Activated T-cell treated with anti-CD3 and anti-CD28 coated beads, Interleukin-2, amount 50 U/mL, for 72 hours (primary cell): ENCODE data around the gene GRIN1. TPM values are rescaled to one million over a fixed set of nuclear protein-coding genes. Genes with fewer than 3 reads are reported as not detected.
A peak's percentile ranks its signal among the peaks of the same experiment; 100 is the strongest.

ENCODE experiments used
- ATAC-seq, 2 donors: fragments of 150-1000 bp; cut with Tn5 transposase; replicated peaks in 1 of 2; 2 replicates each; pipeline ENCODE4 v1.10.0; 2021; ENCODE audit warnings: moderate library complexity in 2 of 2, mild to moderate bottlenecking in 1 of 2
- DNase-seq, 2 donors: peaks; one replicate each; pipeline ENCODE4 v3.0.0; 2021 to 2022; ENCODE audit warnings: mixed read lengths in 1 of 2
- H3K27ac Mint-ChIP-seq: one replicate; pipeline ENCODE4 v1.8.0; 2022; ENCODE audit warnings: mild to moderate bottlenecking, moderate library complexity, mixed read lengths
- H3K27me3 Mint-ChIP-seq: one replicate; pipeline ENCODE4 v1.8.0; 2022; ENCODE audit warnings: low read depth, mixed read lengths
- H3K36me3 Mint-ChIP-seq, 2 donors: one replicate each; pipeline ENCODE4 v1.8.0; 2022; ENCODE audit warnings: mixed read lengths in 2 of 2, mild to moderate bottlenecking in 1 of 2; ENCODE audit not compliant: insufficient read depth in 2 of 2
- H3K4me1 Mint-ChIP-seq: one replicate; pipeline ENCODE4 v1.8.0; 2022; ENCODE audit warnings: low read depth, mixed read lengths
- H3K4me3 Mint-ChIP-seq, 2 donors: one replicate each; pipeline ENCODE4 v1.8.0; 2022; ENCODE audit warnings: mild to moderate bottlenecking in 2 of 2, mixed read lengths in 2 of 2, moderate library complexity in 2 of 2
- H3K9me3 Mint-ChIP-seq, 2 donors: one replicate each; pipeline ENCODE4 v1.8.0; 2022; ENCODE audit warnings: mixed read lengths in 2 of 2
- total RNA-seq, 2 donors: library from RNA; stranded (reverse); gene quantifications; one replicate each; pipeline ENCODE4 v1.2.3, GENCODE V29; 2022

The GRIN1 gene
- total RNA-seq, 2 donors from 2014 or later: 0.38 to 1.2 TPM

DNA sequence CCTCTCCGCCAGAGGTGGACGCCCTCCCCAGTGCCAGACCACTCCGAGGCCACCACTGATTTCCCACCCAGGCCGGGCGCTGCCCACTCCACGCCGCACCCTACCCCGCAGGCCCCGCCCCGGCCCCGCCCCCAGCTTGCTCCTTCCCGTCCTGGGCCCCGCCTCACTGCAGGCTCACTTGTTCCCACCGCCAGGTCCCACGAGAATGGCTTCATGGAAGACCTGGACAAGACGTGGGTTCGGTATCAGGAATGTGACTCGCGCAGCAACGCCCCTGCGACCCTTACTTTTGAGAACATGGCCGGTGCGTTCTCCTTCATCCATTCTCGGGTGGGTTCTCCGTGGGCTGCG lies 24.4 kb downstream of the GRIN1 start:
- DNase-seq (no peak), ATAC-seq (no peak)
- peaks cover 27% of the 10 kb centered on the region for H3K27me3 Mint-ChIP-seq
- H3K4me1 Mint-ChIP-seq: peaks cover 12% of the 10 kb centered on the region
- peak overlapping the region in 1 of 2 donors; percentile 15 for H3K4me3 Mint-ChIP-seq
- no peaks in the 10 kb centered on the region for H3K9me3 Mint-ChIP-seq
- no peaks in the 10 kb centered on the region for H3K36me3 Mint-ChIP-seq
- no peak overlapping the region for H3K27ac Mint-ChIP-seq

DNA sequence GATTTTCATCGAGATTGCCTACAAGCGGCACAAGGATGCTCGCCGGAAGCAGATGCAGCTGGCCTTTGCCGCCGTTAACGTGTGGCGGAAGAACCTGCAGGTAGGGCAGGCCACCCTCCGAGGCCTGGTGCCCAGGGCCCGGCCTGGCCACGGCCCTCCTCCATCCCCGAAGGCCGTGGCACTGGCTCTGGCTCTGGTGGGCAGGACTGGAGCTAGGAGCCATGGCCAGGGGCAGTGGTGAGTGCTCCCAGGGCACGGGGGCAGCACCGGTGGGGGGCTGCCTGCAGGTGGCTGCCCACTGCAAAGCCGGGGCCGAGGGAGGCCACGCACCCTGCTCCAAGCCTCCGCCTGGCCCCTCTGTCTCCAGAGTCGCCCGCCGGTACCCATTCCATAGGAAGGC lies 24.9 kb downstream of the GRIN1 start:
- H3K27ac Mint-ChIP-seq: no peak overlapping the region
- peaks cover 11% of the 10 kb centered on the region for H3K4me1 Mint-ChIP-seq
- DNase-seq (no peak), ATAC-seq (no peak)
- no peaks in the 10 kb centered on the region for H3K9me3 Mint-ChIP-seq
- H3K36me3 Mint-ChIP-seq: no peaks in the 10 kb centered on the region
- H3K27me3 Mint-ChIP-seq: peaks cover 22% of the 10 kb centered on the region
- peak overlapping the region in 1 of 2 donors; percentile 15 for H3K4me3 Mint-ChIP-seq

DNA sequence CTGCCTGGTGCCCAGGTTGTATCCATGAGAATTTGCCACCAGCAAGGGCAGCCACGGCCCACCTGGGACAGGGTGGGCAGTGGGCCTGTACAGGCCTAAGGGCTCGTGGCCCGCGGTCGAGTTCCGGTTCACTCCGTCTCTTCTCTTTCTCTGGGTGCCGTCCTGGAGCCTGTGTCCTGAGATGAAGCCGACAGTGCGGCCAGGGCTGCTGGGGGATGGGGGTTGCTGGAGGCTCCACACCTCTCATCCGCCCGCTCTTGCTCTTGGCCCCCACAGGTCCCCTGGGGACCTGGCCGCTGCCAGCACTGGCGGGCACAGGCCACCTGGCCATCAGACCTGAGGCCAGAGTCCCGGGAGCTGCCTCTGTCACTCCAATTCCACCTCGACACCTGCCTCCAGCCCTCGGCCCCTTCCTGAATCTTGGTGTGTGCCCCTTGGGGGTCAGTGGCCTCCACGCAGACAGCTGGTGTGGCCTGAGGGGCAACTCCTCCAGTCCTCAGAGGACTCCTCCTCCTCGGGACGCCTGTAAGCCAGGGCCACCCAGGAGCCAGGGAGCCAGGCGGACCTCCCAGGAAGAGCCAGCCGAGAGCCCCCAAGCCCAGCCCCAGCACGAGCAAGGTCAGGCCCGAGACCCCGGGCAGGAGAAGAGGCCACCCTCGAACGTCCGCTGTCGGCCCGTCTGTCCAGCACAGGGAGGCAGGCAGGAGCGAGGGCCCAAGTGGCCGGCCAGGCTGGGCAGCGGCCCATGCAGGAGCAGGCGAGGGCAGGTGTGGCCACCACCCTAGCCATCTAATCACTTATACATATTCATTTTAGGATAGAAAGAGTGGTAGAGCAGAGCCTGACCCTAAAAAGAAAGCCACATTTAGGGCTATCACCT lies 25.7 kb downstream of the GRIN1 start:
- no peaks in the 10 kb centered on the region for H3K36me3 Mint-ChIP-seq
- no peak for ATAC-seq
- H3K4me3 Mint-ChIP-seq: no peak overlapping the region
- H3K27me3 Mint-ChIP-seq: peaks cover 14% of the 10 kb centered on the region
- no peaks in the 10 kb centered on the region for H3K9me3 Mint-ChIP-seq
- no peak for DNase-seq
- peaks cover 3% of the 10 kb centered on the region for H3K4me1 Mint-ChIP-seq
- H3K27ac Mint-ChIP-seq: no peak overlapping the region

DNA sequence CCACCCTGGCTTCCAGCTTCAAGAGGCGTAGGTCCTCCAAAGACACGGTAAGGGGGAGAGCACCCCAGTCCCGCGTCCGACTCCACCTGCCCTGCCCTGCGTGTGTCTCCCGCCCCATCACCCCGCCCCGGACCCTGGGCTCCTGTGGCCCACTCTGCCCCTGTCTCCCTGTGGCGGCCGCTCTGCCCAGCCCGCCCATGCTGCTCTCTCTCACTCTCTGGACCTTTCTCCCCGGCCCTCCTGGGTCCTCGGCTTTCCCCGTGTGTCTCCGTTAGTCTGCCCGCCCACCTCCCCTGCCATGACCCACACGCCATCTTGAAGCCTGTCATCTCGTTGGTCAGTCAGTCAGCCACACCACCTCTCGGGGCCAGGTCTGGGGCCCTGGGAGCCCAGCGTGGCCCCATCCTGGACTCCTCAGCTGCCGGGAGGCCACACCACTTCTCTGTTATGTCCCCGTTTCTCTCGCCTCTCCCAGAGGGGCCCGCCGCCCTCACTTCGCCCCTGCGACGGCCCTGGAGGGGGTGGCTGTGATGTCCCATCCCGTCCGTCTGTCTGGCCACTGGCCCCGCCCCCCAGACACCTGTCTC lies 26.4 kb downstream of the GRIN1 start:
- DNase-seq (no peak), ATAC-seq (no peak)
- Mint-ChIP-seq H3K27ac (no peak overlapping the region), H3K36me3 (no peaks in the 10 kb centered on the region), H3K4me3 (no peak overlapping the region), H3K4me1 (no peaks in the 10 kb centered on the region), H3K27me3 (peaks cover 11% of the 10 kb centered on the region), H3K9me3 (no peaks in the 10 kb centered on the region)

DNA sequence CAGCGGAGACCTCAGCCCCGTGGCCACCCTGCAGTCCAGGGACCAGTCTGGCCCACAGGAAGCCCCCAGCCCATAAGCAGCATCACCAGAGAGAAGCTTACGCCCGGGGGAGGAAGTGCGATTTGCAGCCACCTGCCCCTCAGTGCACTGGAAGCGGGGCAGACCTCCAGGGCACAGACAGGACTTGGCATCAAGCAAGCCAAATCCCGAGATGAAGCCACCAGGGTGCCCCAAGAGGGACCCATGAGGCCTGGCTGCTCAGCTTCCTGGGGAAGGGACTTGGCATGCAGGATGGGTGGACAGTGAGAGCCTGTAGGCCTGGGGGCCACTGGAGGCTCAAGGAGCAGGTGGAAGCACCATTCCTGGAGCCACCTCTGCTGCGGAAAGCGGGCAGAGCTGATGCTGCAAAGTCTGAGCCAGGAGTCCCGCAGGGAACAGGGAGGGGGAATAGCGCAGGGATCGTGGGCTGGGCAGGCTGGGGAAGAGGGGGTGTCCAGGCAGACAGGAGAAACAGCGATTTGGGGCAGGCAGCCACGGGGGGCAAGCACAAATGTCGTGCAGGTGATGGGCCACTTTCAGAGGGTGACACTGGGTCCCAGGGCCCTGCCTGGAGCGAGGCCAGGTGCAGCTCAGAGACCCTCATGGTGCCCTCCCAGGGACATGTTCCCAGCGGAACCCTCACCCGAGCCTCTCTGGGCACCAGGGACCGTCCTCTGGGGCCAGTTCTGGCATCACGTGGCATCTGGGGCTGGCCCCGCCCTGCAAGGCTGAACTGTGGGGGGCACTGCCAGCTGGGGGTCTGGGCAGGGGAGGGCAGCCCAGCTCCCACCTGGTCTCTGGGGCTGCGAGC lies 27.7 kb downstream of the GRIN1 start:
- no peak for ATAC-seq
- H3K4me3 Mint-ChIP-seq: no peak overlapping the region
- H3K4me1 Mint-ChIP-seq: no peaks in the 10 kb centered on the region
- H3K27ac Mint-ChIP-seq: no peak overlapping the region
- H3K9me3 Mint-ChIP-seq: no peaks in the 10 kb centered on the region
- H3K36me3 Mint-ChIP-seq: no peaks in the 10 kb centered on the region
- no peak for DNase-seq
- H3K27me3 Mint-ChIP-seq: peaks cover 19% of the 10 kb centered on the region

DNA sequence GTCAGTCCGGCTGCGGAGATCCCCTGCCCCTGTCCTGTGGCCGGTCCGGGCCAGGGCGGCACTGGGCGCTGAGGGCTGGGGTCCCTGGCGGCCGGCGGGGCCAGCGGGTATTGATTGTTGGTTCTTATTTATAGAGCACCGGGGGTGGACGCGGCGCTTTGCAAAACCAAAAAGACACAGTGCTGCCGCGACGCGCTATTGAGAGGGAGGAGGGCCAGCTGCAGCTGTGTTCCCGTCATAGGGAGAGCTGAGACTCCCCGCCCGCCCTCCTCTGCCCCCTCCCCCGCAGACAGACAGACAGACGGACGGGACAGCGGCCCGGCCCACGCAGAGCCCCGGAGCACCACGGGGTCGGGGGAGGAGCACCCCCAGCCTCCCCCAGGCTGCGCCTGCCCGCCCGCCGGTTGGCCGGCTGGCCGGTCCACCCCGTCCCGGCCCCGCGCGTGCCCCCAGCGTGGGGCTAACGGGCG lies 28.4 kb downstream of the GRIN1 start:
- no peak overlapping the region for H3K4me3 Mint-ChIP-seq
- no peaks in the 10 kb centered on the region for H3K4me1 Mint-ChIP-seq
- DNase-seq: no peak
- peaks cover 21% of the 10 kb centered on the region for H3K27me3 Mint-ChIP-seq
- no peak for ATAC-seq
- no peak overlapping the region for H3K27ac Mint-ChIP-seq
- no peaks in the 10 kb centered on the region for H3K36me3 Mint-ChIP-seq
- no peaks in the 10 kb centered on the region for H3K9me3 Mint-ChIP-seq

DNA sequence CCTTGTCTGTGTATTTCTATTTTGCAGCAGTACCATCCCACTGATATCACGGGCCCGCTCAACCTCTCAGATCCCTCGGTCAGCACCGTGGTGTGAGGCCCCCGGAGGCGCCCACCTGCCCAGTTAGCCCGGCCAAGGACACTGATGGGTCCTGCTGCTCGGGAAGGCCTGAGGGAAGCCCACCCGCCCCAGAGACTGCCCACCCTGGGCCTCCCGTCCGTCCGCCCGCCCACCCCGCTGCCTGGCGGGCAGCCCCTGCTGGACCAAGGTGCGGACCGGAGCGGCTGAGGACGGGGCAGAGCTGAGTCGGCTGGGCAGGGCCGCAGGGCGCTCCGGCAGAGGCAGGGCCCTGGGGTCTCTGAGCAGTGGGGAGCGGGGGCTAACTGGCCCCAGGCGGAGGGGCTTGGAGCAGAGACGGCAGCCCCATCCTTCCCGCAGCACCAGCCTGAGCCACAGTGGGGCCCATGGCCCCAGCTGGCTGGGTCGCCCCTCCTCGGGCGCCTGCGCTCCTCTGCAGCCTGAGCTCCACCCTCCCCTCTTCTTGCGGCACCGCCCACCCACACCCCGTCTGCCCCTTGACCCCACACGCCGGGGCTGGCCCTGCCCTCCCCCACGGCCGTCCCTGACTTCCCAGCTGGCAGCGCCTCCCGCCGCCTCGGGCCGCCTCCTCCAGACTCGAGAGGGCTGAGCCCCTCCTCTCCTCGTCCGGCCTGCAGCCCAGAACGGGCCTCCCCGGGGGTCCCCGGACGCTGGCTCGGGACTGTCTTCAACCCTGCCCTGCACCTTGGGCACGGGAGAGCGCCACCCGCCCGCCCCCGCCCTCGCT lies 29.0 kb downstream of the GRIN1 start:
- Mint-ChIP-seq H3K4me3 (no peak overlapping the region), H3K36me3 (no peaks in the 10 kb centered on the region), H3K27me3 (peaks cover 21% of the 10 kb centered on the region), H3K27ac (no peak overlapping the region), H3K9me3 (no peaks in the 10 kb centered on the region), H3K4me1 (no peaks in the 10 kb centered on the region)
- no peak for DNase-seq
- peak; percentile 19 to 25 for ATAC-seq

DNA sequence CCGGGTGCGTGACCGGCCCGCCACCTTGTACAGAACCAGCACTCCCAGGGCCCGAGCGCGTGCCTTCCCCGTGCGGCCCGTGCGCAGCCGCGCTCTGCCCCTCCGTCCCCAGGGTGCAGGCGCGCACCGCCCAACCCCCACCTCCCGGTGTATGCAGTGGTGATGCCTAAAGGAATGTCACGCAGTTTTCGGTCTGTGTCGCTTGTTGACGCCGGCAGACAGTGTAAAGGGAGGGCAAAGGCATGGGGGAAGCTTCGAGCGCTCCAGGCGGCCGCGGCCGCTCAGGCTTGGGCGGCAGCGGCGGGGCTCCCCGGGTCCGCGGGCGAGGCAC lies 29.6 kb downstream of the GRIN1 start:
- H3K27me3 Mint-ChIP-seq: peaks cover 26% of the 10 kb centered on the region
- no peaks in the 10 kb centered on the region for H3K9me3 Mint-ChIP-seq
- no peak overlapping the region for H3K27ac Mint-ChIP-seq
- H3K4me3 Mint-ChIP-seq: peak overlapping the region; percentile 59 to 73
- H3K36me3 Mint-ChIP-seq: no peaks in the 10 kb centered on the region
- peak; percentile 18 to 21 for ATAC-seq
- DNase-seq: peak in 1 of 2 donors; percentile 23
- H3K4me1 Mint-ChIP-seq: peaks cover 5% of the 10 kb centered on the region

DNA sequence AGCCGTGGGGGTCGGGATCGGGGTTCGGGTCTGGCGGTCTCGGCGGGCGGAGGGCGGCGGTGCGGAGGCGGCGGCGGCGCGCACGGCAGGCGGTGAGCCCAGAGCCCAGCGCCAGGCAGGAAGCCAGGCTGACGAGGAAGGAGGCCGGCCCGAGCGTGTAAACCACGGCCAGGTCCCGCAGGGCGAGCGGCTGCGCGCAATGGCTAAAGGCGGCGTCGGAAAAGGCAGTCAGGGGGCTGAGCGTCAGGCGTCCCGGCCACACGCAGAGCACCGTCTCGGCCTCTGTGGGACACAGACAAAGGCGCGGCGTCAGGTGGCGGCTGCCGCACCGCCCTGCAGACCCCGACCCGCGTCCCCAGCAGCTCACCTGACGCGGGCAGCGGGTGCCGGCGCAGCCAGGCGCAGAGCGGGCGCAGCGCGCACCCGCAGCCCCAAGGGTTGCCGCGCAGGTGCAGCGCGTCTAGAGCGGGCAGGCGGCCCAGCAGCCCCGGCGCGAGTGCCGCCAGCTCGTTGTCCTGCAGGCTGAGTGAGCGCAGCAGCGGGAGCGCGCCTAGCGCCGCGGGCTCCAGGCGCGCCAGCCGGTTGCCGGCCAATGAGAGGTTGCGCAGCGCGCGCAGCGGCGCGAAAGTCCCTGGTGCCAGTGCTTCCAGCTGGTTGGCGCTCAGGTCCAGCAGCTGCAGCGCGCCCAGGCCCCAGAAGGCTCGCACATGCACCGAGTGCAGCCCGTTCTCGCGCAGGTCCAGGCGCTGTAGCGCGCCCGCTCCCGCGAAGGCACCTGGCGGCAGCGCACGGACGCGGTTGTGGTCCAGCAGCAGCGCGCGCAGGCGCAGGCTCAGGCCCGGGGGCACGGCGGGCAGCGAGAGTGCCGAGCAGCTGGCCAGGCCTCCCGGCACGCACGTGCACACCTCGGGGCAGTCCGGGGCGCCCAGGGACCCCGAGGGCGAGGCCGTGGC lies 30.2 kb downstream of the GRIN1 start:
- H3K4me1 Mint-ChIP-seq: peaks cover 6% of the 10 kb centered on the region
- ATAC-seq (peak; percentile 34 to 41), DNase-seq (peak; percentile 35 to 36)
- no peaks in the 10 kb centered on the region for H3K36me3 Mint-ChIP-seq
- H3K27ac Mint-ChIP-seq: no peak overlapping the region
- peaks cover 28% of the 10 kb centered on the region for H3K27me3 Mint-ChIP-seq
- peak overlapping the region; percentile 62 to 73 for H3K4me3 Mint-ChIP-seq
- no peaks in the 10 kb centered on the region for H3K9me3 Mint-ChIP-seq

DNA sequence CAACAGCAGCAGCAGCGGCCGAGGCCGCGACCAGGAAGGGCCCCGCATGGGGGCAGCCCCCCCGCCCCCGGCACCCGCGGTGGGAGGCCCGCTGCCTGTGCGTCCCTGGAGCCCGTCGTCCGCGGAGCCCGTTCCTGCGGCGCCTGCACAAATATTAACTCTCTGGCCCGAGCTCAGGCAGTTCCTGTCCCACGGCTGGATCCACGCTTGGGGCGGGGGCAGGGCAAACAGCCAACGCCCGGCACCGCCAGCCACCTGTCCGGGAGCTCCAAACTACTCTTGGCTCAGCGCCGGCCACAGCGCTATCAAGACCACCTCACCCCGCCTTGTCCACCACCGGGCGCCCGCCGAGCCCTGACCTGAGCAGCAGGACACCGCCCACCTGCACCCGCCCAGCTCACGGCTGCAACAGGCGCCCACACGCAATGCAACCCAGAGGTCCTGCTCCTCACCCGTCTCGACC lies 31.0 kb downstream of the GRIN1 start, which contains the start of gene LRRC26:
Gene LRRC26 (minus strand): TSS at position 156 of the 463 bp plus-strand sequence. CDS start 108 bp downstream, at position 48.
- DNase-seq: no peak
- Mint-ChIP-seq H3K27ac (no peak within 1 kb of the TSS), H3K9me3 (no peaks in the 10 kb centered on the region), H3K27me3 (peaks cover 28% of the 10 kb centered on the region), H3K36me3 (no peaks in the 10 kb centered on the region), H3K4me1 (peaks cover 6% of the 10 kb centered on the region), H3K4me3 (peak within 1 kb of the TSS; percentile 62 to 73)
- no peak for ATAC-seq

DNA sequence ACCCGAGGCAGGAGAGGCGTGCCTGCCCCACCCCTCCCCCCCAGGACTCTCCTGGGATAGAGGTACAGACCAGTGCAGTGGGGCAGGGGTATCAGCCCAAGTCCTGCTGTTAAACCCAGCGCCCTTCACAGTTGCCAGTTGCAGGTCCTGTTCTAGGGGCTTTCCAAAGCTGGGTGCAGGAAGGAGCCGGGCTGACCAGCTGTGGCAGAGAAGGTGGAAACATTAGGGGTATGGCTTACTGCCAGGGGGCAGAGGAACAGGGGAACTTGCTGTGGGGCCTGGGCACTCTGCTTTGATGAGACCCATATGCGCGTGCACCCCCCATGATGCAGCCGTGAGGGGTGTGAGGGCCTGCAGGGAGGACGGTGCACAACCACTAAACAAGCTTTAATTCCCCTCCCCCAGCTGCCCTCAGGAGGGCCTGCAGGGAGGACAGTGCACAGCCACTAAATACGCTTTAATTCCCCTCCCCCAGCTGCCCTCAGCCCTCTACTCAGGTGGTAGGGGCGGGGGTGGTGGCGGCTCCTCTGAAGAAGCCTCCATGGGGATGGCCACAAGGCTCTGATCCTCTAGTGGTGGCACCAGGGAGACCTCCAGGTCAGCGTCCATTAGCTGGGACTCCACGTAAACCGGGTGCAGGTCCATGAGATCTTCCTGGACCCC lies 31.7 kb downstream of the GRIN1 start:
- Mint-ChIP-seq H3K4me3 (no peak overlapping the region), H3K27me3 (peaks cover 28% of the 10 kb centered on the region), H3K27ac (no peak overlapping the region), H3K36me3 (no peaks in the 10 kb centered on the region), H3K9me3 (no peaks in the 10 kb centered on the region), H3K4me1 (peaks cover 6% of the 10 kb centered on the region)
- DNase-seq (no peak), ATAC-seq (no peak)
